ENCODE results near the gene MRPS6.

GRCh38 chr21:34156957-34157356 lies 83.6 kb downstream of the MRPS6 start:
- no peak for TF ChIP-seq CTCF (IDR thresholded peaks at IDR 0.05)
- TF ChIP-seq POLR2A (IDR thresholded peaks at IDR 0.05), result no peak
